ENCODE results near the gene SUMO2. TPM values are rescaled to one million over a fixed set of nuclear protein-coding genes. Genes with fewer than 3 reads are reported as not detected.

Gene SUMO2
- total and polyA plus RNA-seq, 2 of the 13 experiments (the other 11 are each of a cell fraction or from before 2014, with no cell fraction given) = 337 to 553 TPM

- peak; percentile 58 for TF ChIP-seq ZNF407 (CRISPR knock-in tag; IDR thresholded peaks at IDR 0.05; ENCODE audit: not compliant biosample characterization)
- TF ChIP-seq ELF4 (CRISPR knock-in tag; IDR thresholded peaks at IDR 0.05; ENCODE audit: borderline replicate concordance) = no peak
- 0 out of 2 replicates have a peak, but pooled peaks have one; percentile 6 for TF ChIP-seq ZNF124 (CRISPR knock-in tag; IDR thresholded peaks at IDR 0.05)
- TF ChIP-seq, protein P1, sequence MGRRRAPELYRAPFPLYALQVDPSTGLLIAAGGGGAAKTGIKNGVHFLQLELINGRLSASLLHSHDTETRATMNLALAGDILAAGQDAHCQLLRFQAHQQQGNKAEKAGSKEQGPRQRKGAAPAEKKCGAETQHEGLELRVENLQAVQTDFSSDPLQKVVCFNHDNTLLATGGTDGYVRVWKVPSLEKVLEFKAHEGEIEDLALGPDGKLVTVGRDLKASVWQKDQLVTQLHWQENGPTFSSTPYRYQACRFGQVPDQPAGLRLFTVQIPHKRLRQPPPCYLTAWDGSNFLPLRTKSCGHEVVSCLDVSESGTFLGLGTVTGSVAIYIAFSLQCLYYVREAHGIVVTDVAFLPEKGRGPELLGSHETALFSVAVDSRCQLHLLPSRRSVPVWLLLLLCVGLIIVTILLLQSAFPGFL (CRISPR knock-in tag; IDR thresholded peaks at IDR 0.05) = no peak
- no peak for TF ChIP-seq NFRKB (IDR thresholded peaks at IDR 0.05)
- no peak for TF ChIP-seq ZNF260 (CRISPR knock-in tag; IDR thresholded peaks at IDR 0.05; ENCODE audit: borderline replicate concordance, low read depth)
- peak; percentile 61; the same call in 1 of the 2 replicates for TF ChIP-seq MNT (IDR thresholded peaks at IDR 0.05)
- TF ChIP-seq ZNF160 (CRISPR knock-in tag; IDR thresholded peaks at IDR 0.05) = peak; percentile 95
- no peak for TF ChIP-seq STAG1 (CRISPR knock-in tag; IDR thresholded peaks at IDR 0.05)
- no peak for TF ChIP-seq RBM22 (optimal IDR thresholded peaks at IDR 0.05; ENCODE audit: low read length)
- TF ChIP-seq ZNF317 (CRISPR knock-in tag; IDR thresholded peaks at IDR 0.05) = peak; percentile 84
- TF ChIP-seq, protein P2, sequence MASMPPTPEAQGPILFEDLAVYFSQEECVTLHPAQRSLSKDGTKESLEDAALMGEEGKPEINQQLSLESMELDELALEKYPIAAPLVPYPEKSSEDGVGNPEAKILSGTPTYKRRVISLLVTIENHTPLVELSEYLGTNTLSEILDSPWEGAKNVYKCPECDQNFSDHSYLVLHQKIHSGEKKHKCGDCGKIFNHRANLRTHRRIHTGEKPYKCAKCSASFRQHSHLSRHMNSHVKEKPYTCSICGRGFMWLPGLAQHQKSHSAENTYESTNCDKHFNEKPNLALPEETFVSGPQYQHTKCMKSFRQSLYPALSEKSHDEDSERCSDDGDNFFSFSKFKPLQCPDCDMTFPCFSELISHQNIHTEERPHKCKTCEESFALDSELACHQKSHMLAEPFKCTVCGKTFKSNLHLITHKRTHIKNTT (CRISPR knock-in tag; IDR thresholded peaks at IDR 0.05) = no peak
- no peak for TF ChIP-seq ZFAT (CRISPR knock-in tag; conservative IDR thresholded peaks at IDR 0.05)
- TF ChIP-seq ZNF780A (CRISPR knock-in tag; IDR thresholded peaks at IDR 0.05) = 0 out of 2 replicates have a peak, but pooled peaks have one; percentile 20
Observed at GRCh38 chr17:75154195-75155106, 28.3 kb downstream of the SUMO2 start, which contains the start of gene JPT1 (continued).

Measured in HepG2 (cell line).